HEK293T (cell line): ENCODE results near the gene VOPP1.
A peak's percentile ranks its signal among the peaks of the same experiment; 100 is the strongest.

Source experiments
- CTCF ChIA-PET: fragments of 350-600 bp; formaldehyde crosslinking; extraction: SDS; loops from one replicate; lab custom pipeline; 2021; ENCODE audit warnings: antibody characterized with exemption, inconsistent platforms; lab: Yijun Ruan, JAX
- POLR2A ChIA-PET: fragments of 350-600 bp; formaldehyde crosslinking; extraction: SDS; loops from one replicate; lab custom pipeline; 2020; ENCODE audit warnings: antibody characterized with exemption, inconsistent platforms; lab: Yijun Ruan, JAX
- DNase-seq: peaks from one replicate; pipeline ENCODE4 v3.0.0; 2012; ENCODE audit warnings: mixed read lengths; ENCODE audit errors: extremely low spot score
- ARNT ChIP-seq: fragments of 450-650 bp; IDR thresholded peaks from 2 replicates; pipeline ENCODE4 v1.6.1; 2017; ENCODE audit warnings: mild to moderate bottlenecking
- BHLHE40 ChIP-seq: fragments of 450-650 bp; IDR thresholded peaks from 2 replicates; pipeline ENCODE4 v1.6.1; 2016; ENCODE audit warnings: mild to moderate bottlenecking, moderate library complexity, borderline replicate concordance
- CTBP1 ChIP-seq: fragments of 450-650 bp; IDR thresholded peaks from 2 replicates; pipeline ENCODE4 v1.6.1; 2016; ENCODE audit warnings: borderline replicate concordance
- ELF4 ChIP-seq: fragments of 450-650 bp; IDR thresholded peaks from 2 replicates; pipeline ENCODE4 v1.6.1; 2017; ENCODE audit warnings: antibody characterized with exemption
- FOXA1 ChIP-seq: fragments of 450-650 bp; IDR thresholded peaks from 2 replicates; pipeline ENCODE4 v1.6.1; 2016; ENCODE audit warnings: mild to moderate bottlenecking
- FOXK2 ChIP-seq: fragments of 450-650 bp; IDR thresholded peaks from 2 replicates; pipeline ENCODE4 v1.6.1; 2016; ENCODE audit warnings: mild to moderate bottlenecking
- FOXM1 ChIP-seq: fragments of 450-650 bp; IDR thresholded peaks from 2 replicates; pipeline ENCODE4 v1.6.1; 2017; ENCODE audit warnings: mild to moderate bottlenecking, borderline replicate concordance
- HDGF ChIP-seq: fragments of 450-650 bp; IDR thresholded peaks from 2 replicates; pipeline ENCODE4 v1.6.1; 2017; ENCODE audit warnings: antibody characterized with exemption, borderline replicate concordance
- L3MBTL2 ChIP-seq: fragments of 450-650 bp; conservative IDR thresholded peaks from 2 replicates; pipeline ENCODE4 v1.6.1; 2016; ENCODE audit warnings: mild to moderate bottlenecking
- LEF1 ChIP-seq: fragments of 450-650 bp; IDR thresholded peaks from 2 replicates; pipeline ENCODE4 v1.6.1; 2017; ENCODE audit warnings: mild to moderate bottlenecking, borderline replicate concordance
- NFRKB ChIP-seq: fragments of 450-650 bp; IDR thresholded peaks from 2 replicates; pipeline ENCODE4 v1.6.1; 2016; ENCODE audit warnings: mild to moderate bottlenecking, moderate library complexity
- PKNOX1 ChIP-seq: fragments of 450-650 bp; IDR thresholded peaks from 2 replicates; pipeline ENCODE4 v1.6.1; 2016
- SP1 ChIP-seq: fragments of 450-650 bp; IDR thresholded peaks from 2 replicates; pipeline ENCODE4 v1.6.1; 2017
- SUZ12 ChIP-seq: fragments of 450-650 bp; IDR thresholded peaks from 2 replicates; pipeline ENCODE4 v1.6.1; 2016; ENCODE audit warnings: mild to moderate bottlenecking
- TARDBP ChIP-seq: fragments of 450-650 bp; IDR thresholded peaks from 2 replicates; pipeline ENCODE4 v1.6.1; 2016
- ZNF384 ChIP-seq: fragments of 450-650 bp; IDR thresholded peaks from 2 replicates; pipeline ENCODE4 v1.6.1; 2016

The VOPP1 gene

DNA sequence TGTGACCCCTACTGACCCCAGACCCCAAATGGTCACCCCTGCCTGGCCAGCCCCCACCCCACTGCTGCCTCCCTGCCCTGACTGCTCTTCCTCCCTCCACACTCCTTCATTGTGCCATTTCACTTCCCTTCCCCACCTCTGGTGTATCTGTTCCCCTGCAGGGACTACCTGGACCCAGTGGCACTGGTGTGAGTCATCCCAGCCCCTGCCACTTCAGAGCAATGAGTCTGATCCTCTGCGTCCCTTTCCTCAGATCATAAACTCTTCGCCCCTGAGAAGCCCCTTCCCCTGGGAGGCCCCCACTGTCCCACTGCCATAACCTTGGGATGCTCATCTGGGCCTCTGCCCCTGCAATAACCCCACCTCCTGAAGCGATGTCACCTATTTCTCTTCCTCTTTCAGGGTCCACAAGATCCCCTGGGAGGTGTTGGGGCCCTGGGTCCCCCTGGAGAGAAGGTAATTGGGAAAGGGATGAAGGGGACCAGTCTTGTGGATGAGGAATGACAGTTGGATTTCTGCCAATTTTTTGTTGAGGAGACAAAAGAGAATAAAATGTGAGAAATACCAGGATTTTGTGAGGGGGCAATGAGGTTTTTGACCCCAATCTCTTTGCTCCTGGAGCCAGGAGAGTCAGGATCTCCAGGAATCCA, 19.1 kb upstream of the VOPP1 start:
- ChIA-PET POLR2A (no interaction called here), CTCF (interaction anchor here (0.6 kb wide), 1 partner anchor 326 kb away, joined by 3 read pairs; no protein-coding TSS in a partner anchor)
- TF ChIP-seq FOXK2 (no peak), SP1 (no peak), LEF1 (no peak), ELF4 (no peak), FOXA1 (no peak), ARNT (no peak), ZNF384 (no peak), FOXM1 (no peak), BHLHE40 (no peak), HDGF (no peak), PKNOX1 (no peak), NFRKB (no peak), SUZ12 (no peak), TARDBP (no peak), CTBP1 (no peak)
- DNase-seq, result peak; percentile 3

DNA sequence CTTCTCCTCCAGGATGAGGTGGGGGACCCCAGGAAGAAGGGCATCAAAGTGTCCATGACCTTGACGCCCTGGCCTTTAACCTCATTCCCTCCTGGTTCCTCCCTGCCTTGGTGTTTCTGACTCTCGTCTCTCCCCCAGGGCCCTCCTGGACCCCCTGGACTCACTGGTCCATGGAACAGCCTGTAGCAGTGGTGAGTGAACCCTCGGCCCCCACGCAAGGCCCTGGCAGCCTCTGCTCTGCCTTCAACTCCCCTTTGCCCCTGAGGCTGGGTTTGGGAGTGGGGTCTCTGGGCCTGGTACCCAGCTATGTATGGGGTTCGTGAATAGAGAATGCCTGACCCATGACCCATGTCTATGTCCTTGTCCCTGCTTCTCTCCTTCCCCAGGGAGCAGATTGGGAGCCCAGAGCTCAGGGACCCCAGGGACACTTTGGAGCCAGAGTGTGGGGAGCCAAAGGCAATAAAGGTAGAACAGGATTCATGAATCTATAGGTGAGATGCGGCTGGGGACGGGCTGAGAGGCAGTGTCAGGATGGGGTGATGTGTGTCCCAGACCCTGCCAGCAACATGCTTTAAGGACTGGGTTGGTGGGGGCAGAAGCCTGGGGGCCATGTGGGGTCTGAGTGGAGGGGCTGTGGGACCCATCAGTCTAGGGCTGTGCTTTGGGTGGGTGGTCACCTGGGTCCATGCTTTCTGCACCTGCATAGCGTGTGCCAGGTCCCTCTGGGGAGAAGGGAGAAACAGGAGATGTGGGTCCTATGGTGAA, 18.4 kb upstream of the VOPP1 start:
- DNase-seq, result no peak
- CTCF ChIA-PET, result no interaction called here
- no peak for TF ChIP-seq ARNT
- TF ChIP-seq FOXA1, result no peak
- TF ChIP-seq TARDBP, result no peak
- no peak for TF ChIP-seq L3MBTL2
- POLR2A ChIA-PET, result no interaction called here

DNA sequence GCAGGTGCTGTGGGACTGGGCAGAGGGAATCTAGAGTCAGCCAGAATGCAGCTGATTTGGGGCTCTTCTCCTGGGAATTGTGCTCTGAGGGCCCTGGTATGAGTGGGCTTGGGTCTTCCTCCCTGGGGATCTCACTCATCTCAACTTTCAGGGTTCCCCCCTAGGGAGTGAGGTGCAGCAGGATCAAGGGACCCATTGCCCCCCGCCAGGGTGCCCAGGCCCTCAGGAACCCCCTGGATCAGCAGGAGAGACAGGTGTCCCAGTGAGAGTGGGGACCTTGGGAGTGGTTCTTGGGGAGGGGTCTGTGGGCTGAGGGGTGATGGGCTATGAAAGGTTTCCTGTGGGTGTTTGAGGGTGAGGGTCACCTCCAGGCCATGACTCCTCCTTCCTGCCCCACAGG, 17.6 kb upstream of the VOPP1 start:
- no peak for DNase-seq
- CTCF ChIA-PET, result no interaction called here
- POLR2A ChIA-PET, result no interaction called here
- TF ChIP-seq FOXM1, result no peak
- TF ChIP-seq FOXK2, result no peak
- no peak for TF ChIP-seq CTBP1
- no peak for TF ChIP-seq SUZ12
- no peak for TF ChIP-seq PKNOX1
- no peak for TF ChIP-seq ZNF384

GRCh38 chr7:55588976-55589604, 16.8 kb upstream of the VOPP1 start:
- DNase-seq, result peak; percentile 4
- CTCF ChIA-PET, result no interaction called here
- POLR2A ChIA-PET, result no interaction called here
- no peak for TF ChIP-seq SUZ12
- no peak for TF ChIP-seq ELF4
- TF ChIP-seq L3MBTL2, result no peak
- TF ChIP-seq ARNT, result no peak
- no peak for TF ChIP-seq HDGF
- TF ChIP-seq NFRKB, result no peak
- TF ChIP-seq FOXK2, result no peak
- TF ChIP-seq CTBP1, result no peak
- no peak for TF ChIP-seq ZNF384
- no peak for TF ChIP-seq TARDBP
- no peak for TF ChIP-seq LEF1
- TF ChIP-seq BHLHE40, result no peak
- TF ChIP-seq PKNOX1, result no peak
- TF ChIP-seq SP1, result no peak
- no peak for TF ChIP-seq FOXM1

- TF ChIP-seq L3MBTL2, result no peak
- no peak for TF ChIP-seq SUZ12
- no peak for TF ChIP-seq LEF1
- no peak for TF ChIP-seq HDGF
- TF ChIP-seq ELF4, result no peak
- TF ChIP-seq TARDBP, result no peak
- TF ChIP-seq NFRKB, result no peak
- TF ChIP-seq FOXM1, result no peak
- no peak for TF ChIP-seq FOXA1
- no peak for TF ChIP-seq CTBP1
- TF ChIP-seq SP1, result no peak
- no peak for TF ChIP-seq ZNF384
- TF ChIP-seq PKNOX1, result no peak
- TF ChIP-seq BHLHE40, result no peak
- CTCF ChIA-PET, result no interaction called here
- peak; percentile 3 for DNase-seq
- POLR2A ChIA-PET, result no interaction called here
Measured at GRCh38 chr7:55588379-55588699, 16.0 kb upstream of the VOPP1 start.
